Glutamatergic neuron (in vitro differentiated cells): Measurements from ENCODE around the gene EPHA4. TPM values are rescaled to one million over a fixed set of nuclear protein-coding genes. Genes with fewer than 3 reads are reported as not detected.

Experiments used
- DNase-seq: peaks from one replicate; pipeline ENCODE4 v3.0.0; 2022
- H3K27ac Mint-ChIP-seq: one replicate; pipeline ENCODE4 v1.8.0; 2020; ENCODE audit warnings: mild to moderate bottlenecking, mixed read lengths, inconsistent platforms; ENCODE audit not compliant: unreplicated experiment
- H3K27me3 Mint-ChIP-seq: one replicate; pipeline ENCODE4 v1.8.0; 2020; ENCODE audit warnings: mild to moderate bottlenecking, moderate library complexity, mixed read lengths, inconsistent platforms; ENCODE audit not compliant: unreplicated experiment
- H3K36me3 Mint-ChIP-seq: one replicate; pipeline ENCODE4 v1.8.0; 2020; ENCODE audit warnings: mild to moderate bottlenecking, mixed read lengths, inconsistent platforms; ENCODE audit not compliant: unreplicated experiment
- H3K4me1 Mint-ChIP-seq: one replicate; pipeline ENCODE4 v1.8.0; 2020; ENCODE audit warnings: mild to moderate bottlenecking, low read depth, mixed read lengths, inconsistent platforms; ENCODE audit not compliant: unreplicated experiment
- H3K4me3 Mint-ChIP-seq: one replicate; pipeline ENCODE4 v1.8.0; 2020; ENCODE audit warnings: mild to moderate bottlenecking, mixed read lengths, inconsistent platforms; ENCODE audit not compliant: unreplicated experiment
- H3K9me3 Mint-ChIP-seq: one replicate; pipeline ENCODE4 v1.8.0; 2020; ENCODE audit warnings: mild to moderate bottlenecking, moderate library complexity, mixed read lengths, inconsistent platforms; ENCODE audit not compliant: unreplicated experiment
- CTCF ChIP-seq: fragments of 200-600 bp; sonication (generic); IDR thresholded peaks from one replicate; pipeline ENCODE4 v1.5.0; 2021; ENCODE audit not compliant: partially characterized antibody, unreplicated experiment
- total RNA-seq: library from RNA; stranded (reverse); fragmentation: NEBNext Ultra II Directional; extraction: Animal tissue kit (Norgen Biotek cat#: 25700); gene quantifications from one replicate; pipeline ENCODE4 v1.2.1, GENCODE V29; 2021; ENCODE audit not compliant: unreplicated experiment

EPHA4 gene
- total RNA-seq, 1 donor from 2014 or later, result 57.2 TPM

DNA sequence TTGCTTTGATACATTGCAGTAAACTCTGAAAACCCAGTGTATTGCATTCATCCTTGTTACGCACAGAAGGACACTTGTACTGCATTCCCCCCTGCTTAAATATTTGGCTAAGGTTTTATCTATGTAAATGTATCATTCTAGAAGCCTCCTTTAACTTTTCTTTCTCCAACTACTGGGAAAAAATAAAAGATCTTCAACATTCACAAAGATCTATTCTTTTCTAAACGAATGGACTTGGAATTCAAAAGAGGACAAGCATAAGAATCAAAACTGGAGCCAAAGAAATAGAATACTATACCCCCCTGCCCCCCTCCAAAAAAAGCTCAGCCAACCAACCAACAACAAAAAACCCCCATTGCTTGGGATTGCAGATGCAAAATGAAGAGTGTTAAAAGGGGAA lies 136.9 kb downstream of the EPHA4 start:
- H3K27me3 Mint-ChIP-seq, result peaks cover 2% of the 10 kb centered on the region
- DNase-seq, result no peak
- no peaks in the 10 kb centered on the region for H3K9me3 Mint-ChIP-seq
- no peak overlapping the region for H3K27ac Mint-ChIP-seq
- H3K36me3 Mint-ChIP-seq, result no peaks in the 10 kb centered on the region
- no peak for TF ChIP-seq CTCF
- H3K4me1 Mint-ChIP-seq, result peaks cover 7% of the 10 kb centered on the region
- H3K4me3 Mint-ChIP-seq, result no peak overlapping the region

- H3K27ac Mint-ChIP-seq, result no peak overlapping the region
- no peak overlapping the region for H3K4me3 Mint-ChIP-seq
- TF ChIP-seq CTCF, result no peak
- H3K4me1 Mint-ChIP-seq, result peaks cover 7% of the 10 kb centered on the region
- no peaks in the 10 kb centered on the region for H3K9me3 Mint-ChIP-seq
- no peak for DNase-seq
- peaks cover 2% of the 10 kb centered on the region for H3K27me3 Mint-ChIP-seq
- H3K36me3 Mint-ChIP-seq, result no peaks in the 10 kb centered on the region
These were observed 138.0 kb downstream of the EPHA4 start for GRCh38 chr2:221434142-221434541.

- no peak overlapping the region for H3K4me3 Mint-ChIP-seq
- H3K4me1 Mint-ChIP-seq, result peaks cover 7% of the 10 kb centered on the region
- no peak for TF ChIP-seq CTCF
- H3K27me3 Mint-ChIP-seq, result no peaks in the 10 kb centered on the region
- no peak for DNase-seq
- H3K36me3 Mint-ChIP-seq, result no peaks in the 10 kb centered on the region
- H3K27ac Mint-ChIP-seq, result no peak overlapping the region
- no peaks in the 10 kb centered on the region for H3K9me3 Mint-ChIP-seq
These were observed 140.6 kb downstream of the EPHA4 start for GRCh38 chr2:221431477-221431876.

DNA sequence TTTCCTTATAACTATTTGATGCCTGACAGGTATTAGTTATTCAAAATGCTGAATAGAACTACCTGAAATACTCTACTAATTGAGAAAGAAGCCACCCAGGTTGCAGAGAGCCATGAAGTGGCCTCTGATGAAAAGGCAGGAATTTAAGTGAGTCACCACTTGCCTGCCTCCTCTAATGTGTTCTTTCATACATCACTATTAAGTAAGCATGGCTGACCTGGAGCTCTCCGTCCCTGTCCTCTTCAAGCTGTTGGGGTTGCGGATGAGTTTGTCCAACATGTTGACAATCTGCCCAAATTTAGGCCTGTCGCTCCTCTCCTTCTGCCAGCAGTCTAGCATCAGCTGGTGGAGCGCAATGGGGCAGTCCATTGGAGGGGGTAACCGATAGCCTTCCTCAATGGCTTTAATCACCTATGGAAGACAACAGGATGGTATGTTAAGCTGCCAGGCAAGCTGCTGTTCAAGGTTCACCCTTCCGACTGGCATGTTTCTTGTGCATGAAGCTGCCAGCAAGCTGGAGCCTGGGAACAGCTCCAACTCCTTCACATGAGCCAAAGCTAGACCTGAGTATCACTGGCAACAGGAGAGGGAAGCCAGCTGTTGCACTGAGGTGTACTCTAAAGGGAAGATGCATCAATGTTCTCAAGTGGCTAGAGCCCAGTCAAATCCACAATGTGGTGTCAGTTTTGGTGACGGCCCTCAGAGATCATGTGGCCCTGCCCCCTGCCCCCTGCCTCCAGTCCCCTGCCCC lies 142.2 kb downstream of the EPHA4 start:
- DNase-seq, result no peak
- H3K36me3 Mint-ChIP-seq, result no peaks in the 10 kb centered on the region

More for the DNA sequence above, 142.2 kb downstream of the EPHA4 start:
- TF ChIP-seq CTCF, result no peak
- no peak overlapping the region for H3K4me3 Mint-ChIP-seq
- peaks cover 6% of the 10 kb centered on the region for H3K4me1 Mint-ChIP-seq
- H3K9me3 Mint-ChIP-seq, result no peaks in the 10 kb centered on the region
- no peaks in the 10 kb centered on the region for H3K27me3 Mint-ChIP-seq
- H3K27ac Mint-ChIP-seq, result no peak overlapping the region
